Panc1 (cell line): ENCODE data around the gene SDSL. TPM values are rescaled to one million over a fixed set of nuclear protein-coding genes. Genes with fewer than 3 reads are reported as not detected.

ENCODE experiments used
- ATAC-seq: fragments of 200-7000 bp; cut with Tn5 transposase; 2 replicates; pipeline ENCODE4 v1.9.1; 2020; ENCODE audit warnings: mild to moderate bottlenecking, moderate library complexity
- BruUV-seq: library from RNA; stranded (reverse); fragments of 400-500 nt; replicated peaks from 2 replicates; lab custom pipeline; 2021; lab: Mats Ljungman, UMichigan
- CTCF ChIA-PET: fragments of 300-600 bp; sonication (Branson Sonifier 250); formaldehyde crosslinking; loops from one replicate; lab custom pipeline; 2022; ENCODE audit warnings: antibody characterized with exemption; lab: Charles Lee
- POLR2A ChIA-PET: fragments of 300-600 bp; sonication (Branson Sonifier 250); formaldehyde crosslinking; loops from one replicate; lab custom pipeline; 2022; ENCODE audit warnings: antibody characterized with exemption; lab: Charles Lee
- DNase-seq: peaks from one replicate; pipeline ENCODE4 v3.0.0-alpha.2; 2010; ENCODE audit warnings: low read depth, low spot score
- H3K27ac ChIP-seq: 2 replicates; pipeline ENCODE4 v1.5.1; 2011; ENCODE audit warnings: mild to moderate bottlenecking, low read length, inconsistent platforms
- H3K27me3 ChIP-seq: fragments of 200-500 bp; sonication (Bioruptor generic); 2 replicates; pipeline ENCODE4 v1.6.0; 2014; ENCODE audit warnings: low read length, inconsistent platforms; ENCODE audit not compliant: control insufficient read depth, insufficient read depth
- H3K36me3 ChIP-seq: fragments of 200-500 bp; sonication (Bioruptor generic); 2 replicates; pipeline ENCODE4 v1.5.1; 2014; ENCODE audit warnings: inconsistent platforms, mild to moderate bottlenecking, low read length, moderate library complexity; ENCODE audit not compliant: control insufficient read depth, insufficient read depth
- H3K4me1 ChIP-seq: 2 replicates; pipeline ENCODE4 v1.5.1; 2011; ENCODE audit warnings: inconsistent platforms, mild to moderate bottlenecking, low read length, moderate library complexity; ENCODE audit not compliant: control insufficient read depth, insufficient read depth
- H3K4me3 ChIP-seq, 2 experiments: 2 replicates each; pipeline ENCODE4 v1.5.1; 2011 to 2012; ENCODE audit warnings: low read depth in 2 of 2, low read length in 2 of 2, mild to moderate bottlenecking in 2 of 2, inconsistent platforms in 1 of 2, moderate library complexity in 1 of 2
- H3K9me3 ChIP-seq: fragments of 200-500 bp; sonication (Bioruptor generic); 2 replicates; pipeline ENCODE4 v1.5.1; 2014; ENCODE audit warnings: low read depth, mild to moderate bottlenecking, inconsistent platforms, low read length, moderate library complexity; ENCODE audit not compliant: control insufficient read depth, insufficient read depth
- POLR2AphosphoS5 ChIP-seq: IDR thresholded peaks from 2 replicates; pipeline ENCODE4 v1.6.1; 2012; ENCODE audit warnings: mild to moderate bottlenecking, low read depth, low read length, moderate library complexity
- SIN3A ChIP-seq: IDR thresholded peaks from 2 replicates; pipeline ENCODE4 v1.6.1; 2012; ENCODE audit warnings: low read depth, mild to moderate bottlenecking, low read length, moderate library complexity, borderline replicate concordance; ENCODE audit not compliant: insufficient read depth
- TCF7L2 ChIP-seq: IDR thresholded peaks from 2 replicates; pipeline ENCODE4 v1.6.1; 2011; ENCODE audit warnings: mild to moderate bottlenecking, low read depth, low read length, inconsistent platforms
- in situ Hi-C: cut with HindIII; loops from 2 replicates; pipeline ENCODE4 v1.10.0; 2016; ENCODE audit warnings: low sequenced_read_pairs, low pct_unique_long_range_greater_than_20kb
- intact Hi-C: fragments of 100-400 bp; cut with micrococcal nuclease; formaldehyde crosslinking; loops from one replicate; pipeline ENCODE4 v1.10.0; 2022; ENCODE audit not compliant: unreplicated experiment
- total RNA-seq: library from RNA; stranded (reverse); gene quantifications from one replicate; pipeline ENCODE4 v1.2.1, GENCODE V29; 2021; ENCODE audit not compliant: unreplicated experiment
- TF ChIP-seq, protein P1 (sequence below): fragments of 450-650 bp; IDR thresholded peaks from 2 replicates; pipeline ENCODE4 v1.5.1; 2017; ENCODE audit warnings: mild to moderate bottlenecking
- TF ChIP-seq, protein P2 (sequence below), 2 experiments: IDR thresholded peaks; 2 replicates each; pipeline ENCODE4 v1.6.1; 2011 to 2012; ENCODE audit warnings: low read depth in 2 of 2, control low read depth in 1 of 2, low read length in 1 of 2, mild to moderate bottlenecking in 1 of 2, moderate library complexity in 1 of 2; ENCODE audit not compliant: insufficient read depth in 1 of 2

SDSL gene
- total RNA-seq, 1 experiment from 2014 or later = 5.8 TPM

DNA sequence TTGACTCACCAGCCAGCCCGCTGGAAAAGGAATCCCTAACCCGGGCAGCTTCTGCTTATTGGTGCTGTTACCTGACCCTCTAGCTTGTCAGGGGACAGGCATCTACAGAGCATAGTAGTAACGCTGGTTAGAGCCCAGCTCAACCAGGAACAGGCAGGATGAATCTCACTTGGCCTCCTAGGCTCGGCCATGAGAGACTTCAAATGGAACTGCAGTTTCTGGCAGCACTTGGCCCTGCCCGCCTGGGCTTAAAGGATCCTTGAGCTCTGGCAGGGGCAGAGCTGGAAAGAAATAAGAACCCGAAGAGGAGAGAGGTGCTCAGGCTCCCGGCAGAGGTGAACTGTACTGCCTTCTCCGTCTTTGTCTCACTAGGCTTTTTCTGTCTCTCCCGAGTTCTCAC, 51.8 kb downstream of the SDSL start:
- ChIA-PET CTCF (no interaction called here), POLR2A (no interaction called here)
- Histone ChIP-seq H3K27ac (no peak overlapping the region), H3K36me3 (no peaks in the 10 kb centered on the region), H3K27me3 (peaks cover 45% of the 10 kb centered on the region), H3K9me3 (no peaks in the 10 kb centered on the region), H3K4me1 (peaks cover 9% of the 10 kb centered on the region), H3K4me3 (no peak overlapping the region)
- TF ChIP-seq SIN3A (no peak), TCF7L2 (no peak), POLR2AphosphoS5 (no peak)
- TF ChIP-seq, protein P1, sequence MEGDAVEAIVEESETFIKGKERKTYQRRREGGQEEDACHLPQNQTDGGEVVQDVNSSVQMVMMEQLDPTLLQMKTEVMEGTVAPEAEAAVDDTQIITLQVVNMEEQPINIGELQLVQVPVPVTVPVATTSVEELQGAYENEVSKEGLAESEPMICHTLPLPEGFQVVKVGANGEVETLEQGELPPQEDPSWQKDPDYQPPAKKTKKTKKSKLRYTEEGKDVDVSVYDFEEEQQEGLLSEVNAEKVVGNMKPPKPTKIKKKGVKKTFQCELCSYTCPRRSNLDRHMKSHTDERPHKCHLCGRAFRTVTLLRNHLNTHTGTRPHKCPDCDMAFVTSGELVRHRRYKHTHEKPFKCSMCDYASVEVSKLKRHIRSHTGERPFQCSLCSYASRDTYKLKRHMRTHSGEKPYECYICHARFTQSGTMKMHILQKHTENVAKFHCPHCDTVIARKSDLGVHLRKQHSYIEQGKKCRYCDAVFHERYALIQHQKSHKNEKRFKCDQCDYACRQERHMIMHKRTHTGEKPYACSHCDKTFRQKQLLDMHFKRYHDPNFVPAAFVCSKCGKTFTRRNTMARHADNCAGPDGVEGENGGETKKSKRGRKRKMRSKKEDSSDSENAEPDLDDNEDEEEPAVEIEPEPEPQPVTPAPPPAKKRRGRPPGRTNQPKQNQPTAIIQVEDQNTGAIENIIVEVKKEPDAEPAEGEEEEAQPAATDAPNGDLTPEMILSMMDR = no peak
- TF ChIP-seq, protein P2, sequence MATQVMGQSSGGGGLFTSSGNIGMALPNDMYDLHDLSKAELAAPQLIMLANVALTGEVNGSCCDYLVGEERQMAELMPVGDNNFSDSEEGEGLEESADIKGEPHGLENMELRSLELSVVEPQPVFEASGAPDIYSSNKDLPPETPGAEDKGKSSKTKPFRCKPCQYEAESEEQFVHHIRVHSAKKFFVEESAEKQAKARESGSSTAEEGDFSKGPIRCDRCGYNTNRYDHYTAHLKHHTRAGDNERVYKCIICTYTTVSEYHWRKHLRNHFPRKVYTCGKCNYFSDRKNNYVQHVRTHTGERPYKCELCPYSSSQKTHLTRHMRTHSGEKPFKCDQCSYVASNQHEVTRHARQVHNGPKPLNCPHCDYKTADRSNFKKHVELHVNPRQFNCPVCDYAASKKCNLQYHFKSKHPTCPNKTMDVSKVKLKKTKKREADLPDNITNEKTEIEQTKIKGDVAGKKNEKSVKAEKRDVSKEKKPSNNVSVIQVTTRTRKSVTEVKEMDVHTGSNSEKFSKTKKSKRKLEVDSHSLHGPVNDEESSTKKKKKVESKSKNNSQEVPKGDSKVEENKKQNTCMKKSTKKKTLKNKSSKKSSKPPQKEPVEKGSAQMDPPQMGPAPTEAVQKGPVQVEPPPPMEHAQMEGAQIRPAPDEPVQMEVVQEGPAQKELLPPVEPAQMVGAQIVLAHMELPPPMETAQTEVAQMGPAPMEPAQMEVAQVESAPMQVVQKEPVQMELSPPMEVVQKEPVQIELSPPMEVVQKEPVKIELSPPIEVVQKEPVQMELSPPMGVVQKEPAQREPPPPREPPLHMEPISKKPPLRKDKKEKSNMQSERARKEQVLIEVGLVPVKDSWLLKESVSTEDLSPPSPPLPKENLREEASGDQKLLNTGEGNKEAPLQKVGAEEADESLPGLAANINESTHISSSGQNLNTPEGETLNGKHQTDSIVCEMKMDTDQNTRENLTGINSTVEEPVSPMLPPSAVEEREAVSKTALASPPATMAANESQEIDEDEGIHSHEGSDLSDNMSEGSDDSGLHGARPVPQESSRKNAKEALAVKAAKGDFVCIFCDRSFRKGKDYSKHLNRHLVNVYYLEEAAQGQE (IDR thresholded peaks at IDR 0.05; ENCODE audit: insufficient read depth in 1 of 2, low read depth in 2 of 2, low read length in 1 of 2) = no peak
- in situ Hi-C loops = no loop called here
- DNase-seq (no peak), ATAC-seq (peak; percentile 23)
- intact Hi-C loops = no loop called here
- BruUV-seq = no TSS peak

DNA sequence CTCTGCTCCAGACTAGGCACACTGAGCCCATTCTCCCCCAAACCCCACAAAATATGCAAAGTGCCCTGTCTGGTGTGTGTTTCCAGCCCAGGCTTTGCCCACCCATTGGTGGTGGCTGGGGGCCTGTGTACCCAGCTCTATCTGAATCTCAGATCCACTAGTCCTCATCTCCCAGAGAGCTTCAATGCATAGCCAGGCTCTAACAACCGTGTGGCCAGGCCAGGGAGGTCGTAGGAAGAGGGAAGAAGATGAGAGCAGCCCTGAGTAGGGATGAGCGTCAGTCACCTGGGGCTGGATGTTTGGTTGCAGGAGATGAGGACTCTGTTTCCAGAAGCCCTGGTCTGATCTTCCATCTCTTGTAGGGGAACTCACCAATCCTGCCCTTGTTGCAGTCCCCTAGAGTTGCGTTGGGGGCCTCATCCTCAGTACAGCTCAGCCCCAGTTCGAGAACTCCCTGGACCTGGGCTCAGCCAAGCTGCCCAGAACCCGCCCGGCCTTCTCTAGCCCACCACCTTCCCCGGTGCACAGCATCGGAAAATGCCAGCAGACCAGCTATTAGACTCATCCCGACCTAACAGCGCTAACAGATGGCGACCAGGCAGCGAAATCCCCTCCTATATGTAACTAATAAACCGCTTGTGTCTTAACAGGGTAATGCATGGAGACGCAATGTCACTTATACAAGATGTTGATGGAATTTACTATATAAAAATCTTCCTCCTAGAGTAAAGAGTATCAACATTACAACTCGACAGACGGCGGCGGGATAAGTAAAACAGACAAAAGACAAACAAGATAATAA, 52.7 kb downstream of the SDSL start:
- DNase-seq = no peak
- in situ Hi-C loops (no loop called here), intact Hi-C loops (no loop called here)
- ChIA-PET POLR2A (no interaction called here), CTCF (no interaction called here)
- no peak for ATAC-seq
- H3K36me3 ChIP-seq = no peaks in the 10 kb centered on the region
- H3K4me1 ChIP-seq = peaks cover 9% of the 10 kb centered on the region
- H3K4me3 ChIP-seq = no peak overlapping the region
- TF ChIP-seq POLR2AphosphoS5 (no peak), TCF7L2 (no peak), SIN3A (no peak)
- TF ChIP-seq, protein P1 = no peak
- TF ChIP-seq, protein P2 (IDR thresholded peaks at IDR 0.05; ENCODE audit: insufficient read depth in 1 of 2, low read depth in 2 of 2, low read length in 1 of 2) = no peak
- no TSS peak for BruUV-seq
- no peak overlapping the region for H3K27ac ChIP-seq
- H3K27me3 ChIP-seq = peaks cover 45% of the 10 kb centered on the region
- no peaks in the 10 kb centered on the region for H3K9me3 ChIP-seq
